Iris pigment epithelial cell (primary cell): ENCODE results near the gene HDAC4.

Source experiments
- DNase-seq: peaks from one replicate; pipeline ENCODE4 v3.0.0-alpha.2; 2011; ENCODE audit warnings: low read depth

HDAC4 gene

DNA sequence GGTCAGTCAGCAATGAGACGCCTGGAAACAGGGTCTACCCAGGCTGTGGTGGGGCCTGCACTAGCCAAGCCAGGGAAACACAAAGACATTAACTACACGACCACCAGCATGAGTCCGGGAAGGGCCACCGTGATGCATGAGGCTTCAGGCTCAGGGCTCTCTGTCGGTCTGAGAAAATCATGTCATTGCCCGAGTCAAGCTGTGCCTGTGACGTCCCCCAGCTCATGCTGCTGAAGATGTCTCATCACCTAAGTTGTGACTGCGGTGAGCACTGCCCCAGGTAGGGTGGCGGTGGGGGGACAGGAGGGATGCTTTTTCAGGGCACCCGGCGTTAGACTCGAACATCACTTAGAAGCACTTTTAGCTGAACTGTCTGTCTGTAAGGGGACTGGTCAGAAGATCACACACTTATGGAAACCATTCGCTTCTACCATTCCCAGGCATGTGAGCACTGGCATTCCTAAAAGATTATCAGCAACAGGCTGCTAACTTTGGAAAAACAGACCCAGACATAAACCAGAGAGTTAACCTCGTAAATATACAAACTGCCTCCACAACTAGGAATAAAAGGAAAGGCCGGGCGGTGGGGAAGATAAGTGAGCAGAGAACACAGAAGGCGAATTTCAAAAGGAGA lies 234.5 kb downstream of the HDAC4 start:
- DNase-seq, result no peak

DNA sequence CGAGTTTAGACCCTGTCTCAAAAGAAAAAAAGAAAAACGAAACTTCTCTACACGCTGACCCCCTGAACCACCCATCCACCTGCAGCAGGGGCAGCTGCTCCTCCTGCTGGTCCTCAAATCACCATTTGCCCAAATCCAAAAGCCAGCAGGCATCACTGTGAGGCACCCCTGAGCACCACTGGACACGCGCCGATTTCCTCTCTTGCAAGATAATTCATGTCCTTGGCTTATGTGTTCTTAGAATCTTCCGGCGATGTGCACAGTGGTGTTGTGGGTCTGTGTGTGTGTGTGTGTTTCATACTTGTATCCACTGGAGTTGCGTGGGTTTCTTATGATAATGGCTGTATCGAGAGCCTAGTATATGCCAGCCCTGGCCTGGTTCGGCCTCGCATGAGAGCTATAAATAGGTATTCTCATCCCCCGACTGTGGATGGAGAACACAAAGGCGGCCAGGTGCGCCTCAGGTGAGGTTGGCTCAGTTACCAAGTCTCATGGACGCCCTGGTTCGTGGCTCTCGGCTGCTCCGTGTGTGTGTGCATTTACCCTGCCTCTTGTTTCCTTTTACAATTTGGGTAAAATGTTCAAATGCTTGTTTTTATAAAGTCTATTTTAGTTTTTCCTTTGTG lies 235.5 kb downstream of the HDAC4 start:
- DNase-seq, result no peak

DNA sequence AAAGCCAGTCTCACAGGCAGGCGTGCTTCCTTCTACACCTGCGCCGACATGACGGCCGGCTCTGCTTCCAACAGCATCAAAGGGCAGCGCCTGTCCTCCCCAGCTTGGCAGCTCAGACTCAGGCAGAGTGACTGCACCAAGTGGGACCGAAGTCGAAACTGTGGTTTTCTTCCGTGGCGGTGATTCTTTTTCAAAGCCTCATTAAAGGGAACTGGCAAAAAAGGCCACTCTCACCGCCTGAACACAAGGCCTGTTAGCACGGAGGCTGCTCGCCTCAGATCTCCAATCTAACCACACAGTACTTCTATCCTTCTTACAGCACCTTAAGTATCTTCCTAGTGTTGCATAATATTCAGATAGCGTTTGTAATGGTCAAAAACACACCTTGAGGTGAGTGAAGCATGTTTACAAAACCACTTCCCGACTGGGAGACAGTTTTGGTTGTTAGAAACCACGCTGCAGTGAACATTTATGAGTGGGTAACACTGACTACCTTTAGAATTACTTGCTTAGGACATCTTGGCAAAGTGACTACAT lies 236.4 kb downstream of the HDAC4 start:
- DNase-seq, result no peak

DNA sequence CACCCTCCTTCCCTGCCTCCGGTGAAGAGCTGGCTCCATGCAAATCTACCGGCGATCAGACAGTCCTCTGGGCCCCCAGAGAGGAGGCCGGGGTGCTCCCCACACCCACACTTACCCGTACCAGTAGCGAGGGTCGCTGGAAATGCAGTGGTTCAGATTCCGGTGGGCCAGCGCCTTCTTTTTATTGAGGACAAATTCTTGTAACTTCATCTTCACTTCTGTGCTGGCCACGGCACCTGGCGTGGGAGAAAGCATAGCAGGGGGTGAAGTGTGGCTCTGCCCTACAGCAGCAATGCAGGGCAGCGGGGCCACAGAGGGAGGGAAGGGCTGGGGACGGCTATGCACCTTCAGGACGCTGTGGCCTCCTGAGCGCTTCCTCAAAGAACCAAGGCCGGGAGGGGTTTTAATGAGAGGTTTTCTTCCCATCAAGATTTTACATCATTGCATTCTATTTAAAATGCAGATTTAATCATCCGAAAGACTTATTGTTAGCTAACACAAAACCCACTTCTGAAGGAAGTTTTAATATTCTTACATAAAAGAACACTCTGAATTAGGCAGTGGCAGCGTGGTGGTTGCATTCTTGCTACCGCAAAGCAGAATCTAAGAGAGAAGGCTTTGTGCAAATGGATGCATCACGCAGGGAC lies 237.0 kb downstream of the HDAC4 start:
- DNase-seq, result no peak

DNA sequence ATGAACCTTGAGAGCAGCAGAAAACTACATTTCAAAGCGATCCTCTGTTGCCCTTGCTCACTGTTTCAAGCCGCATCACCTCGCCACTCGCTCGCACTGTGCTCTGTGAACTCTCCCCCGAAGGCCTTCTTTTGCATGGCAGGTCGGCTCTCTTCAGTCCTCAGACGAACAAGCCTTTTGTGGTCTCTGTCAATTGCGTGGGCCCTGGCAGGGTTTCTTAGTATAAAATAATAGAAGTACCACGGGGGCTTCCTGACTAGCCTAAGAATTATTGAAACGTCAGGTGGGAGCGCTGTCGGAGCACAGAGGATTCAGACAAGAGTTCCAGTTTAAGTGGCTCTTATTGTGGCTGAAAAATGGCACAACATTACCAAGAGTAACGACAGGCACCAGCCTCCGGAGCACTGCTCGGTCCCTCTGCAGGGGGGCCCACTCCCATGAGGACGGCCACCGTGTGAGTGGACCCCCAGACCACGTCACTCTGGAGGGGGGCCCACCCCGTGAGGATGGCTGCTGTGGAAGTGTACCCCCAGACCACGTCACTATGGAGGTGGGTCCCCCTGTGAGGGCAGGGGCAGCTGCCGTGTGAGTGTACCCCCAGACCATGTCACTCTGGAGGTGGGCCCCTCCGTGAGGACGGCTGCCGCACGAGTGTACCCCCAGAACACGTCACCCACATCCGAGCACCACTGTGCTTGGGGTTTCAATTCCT lies 237.7 kb downstream of the HDAC4 start:
- DNase-seq, result no peak

DNA sequence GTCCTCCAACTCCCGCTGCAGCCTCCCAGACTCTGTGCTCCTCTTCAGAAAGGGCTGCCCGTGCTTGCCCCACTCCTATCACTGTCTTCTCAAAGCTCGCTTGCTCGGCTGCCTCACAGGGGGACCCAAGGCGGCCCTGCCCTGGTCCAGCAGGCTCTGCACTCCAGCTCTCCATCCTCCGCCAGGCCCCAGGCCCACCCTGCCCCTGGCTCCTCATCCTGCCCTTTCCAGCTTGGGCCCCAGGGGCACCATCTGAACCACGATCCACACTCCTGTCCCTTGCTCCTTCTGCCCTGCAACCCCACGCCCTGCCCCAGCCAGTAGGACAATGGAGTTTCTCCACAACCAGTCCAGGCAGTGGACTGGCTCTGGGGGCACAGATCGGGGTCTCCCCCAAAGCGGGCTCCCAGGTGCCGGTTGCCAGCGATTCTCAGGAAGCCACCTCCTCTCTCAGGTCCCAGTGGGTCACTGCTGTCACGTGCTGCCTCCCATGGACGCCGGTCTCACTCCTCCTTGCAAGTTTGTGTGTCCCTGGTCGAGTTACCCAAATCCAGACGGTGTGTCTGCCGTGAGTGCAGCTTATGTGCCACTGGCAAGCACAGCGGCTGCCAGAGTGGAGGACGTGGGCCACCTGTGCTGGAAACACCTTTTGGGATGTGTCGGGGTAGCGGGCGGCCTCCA lies 238.5 kb downstream of the HDAC4 start:
- no peak for DNase-seq

DNA sequence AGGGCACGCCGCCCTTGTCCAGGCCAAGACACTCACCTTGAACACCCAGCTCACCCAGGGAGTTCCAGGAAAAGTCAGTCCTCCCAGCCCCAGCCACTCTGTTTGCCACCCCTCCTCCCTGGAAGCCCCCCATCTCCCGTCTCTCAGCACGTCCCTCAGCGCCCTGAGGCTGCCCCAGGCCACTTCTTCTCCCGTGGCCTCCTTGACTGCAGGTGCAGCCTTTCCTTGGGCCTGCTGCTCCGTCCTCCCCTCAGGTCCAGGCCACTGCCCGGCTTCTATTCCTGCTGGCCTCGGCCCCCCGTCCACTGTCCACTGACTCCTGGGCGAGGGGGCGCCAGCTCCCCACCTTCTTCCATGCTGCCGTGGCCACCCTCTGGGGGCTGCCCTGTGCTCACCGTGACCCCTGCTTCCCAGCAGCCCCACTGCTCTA lies 239.1 kb downstream of the HDAC4 start:
- no peak for DNase-seq

DNA sequence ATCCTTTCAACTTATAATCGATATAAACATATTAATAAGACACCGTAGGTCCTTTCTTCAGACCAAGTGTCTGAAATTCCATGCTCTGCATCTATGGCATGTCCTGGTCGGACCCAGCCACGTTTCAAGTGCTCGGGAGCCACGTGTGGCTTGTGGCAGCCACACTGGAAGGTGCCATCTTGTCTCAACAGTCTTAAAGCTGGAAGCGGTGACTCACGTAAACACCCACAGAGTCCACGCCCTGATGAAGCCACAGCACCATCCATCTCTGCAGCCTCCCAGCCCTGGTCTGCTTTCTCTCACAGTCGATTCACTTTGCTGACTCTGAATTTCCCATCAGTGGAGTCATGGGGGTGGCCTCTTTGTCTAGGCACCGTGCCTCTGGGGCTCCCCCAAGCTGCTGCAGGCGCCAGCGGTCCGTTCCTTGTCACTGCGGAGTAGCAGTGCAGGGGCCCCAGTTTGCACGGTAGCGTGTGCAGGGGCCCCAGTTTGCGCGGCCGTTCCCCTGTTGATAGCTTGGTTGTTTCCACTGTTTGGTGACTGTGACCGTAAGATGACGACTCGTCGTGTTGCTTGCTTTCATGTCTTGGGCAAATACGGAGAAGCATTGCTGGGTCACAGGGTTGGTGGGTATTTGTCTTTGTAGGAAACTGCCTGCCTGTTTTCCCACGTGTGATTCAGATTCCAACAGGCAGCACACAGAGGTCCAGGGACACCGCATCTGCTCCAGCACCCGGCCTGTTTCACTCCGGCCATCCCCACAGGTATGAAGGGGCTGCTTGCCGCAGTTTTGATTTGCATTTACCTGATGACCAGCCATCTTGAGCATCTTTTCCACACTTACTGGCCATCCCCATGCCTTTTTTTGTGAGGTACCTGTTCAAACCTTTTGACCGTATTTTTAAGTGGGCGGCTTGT lies 240.3 kb downstream of the HDAC4 start:
- no peak for DNase-seq

DNA sequence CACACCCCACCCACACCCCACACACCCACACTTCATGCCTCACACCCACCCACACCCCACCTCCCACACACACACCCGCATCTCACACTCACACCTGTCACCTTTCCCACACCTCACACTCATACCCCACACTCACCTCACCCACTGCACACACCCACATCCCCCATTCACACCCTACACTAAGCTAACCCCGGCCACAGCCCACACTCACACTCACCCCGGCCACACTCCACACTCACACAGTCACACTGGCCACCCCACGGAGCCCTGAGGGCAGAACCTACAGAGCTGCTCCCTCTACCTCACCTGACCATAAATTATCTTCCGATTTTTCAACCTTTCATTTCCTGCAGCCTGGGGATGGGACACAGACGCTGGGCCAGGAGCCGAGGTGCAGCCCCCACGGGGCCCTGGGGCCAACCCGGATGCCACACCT lies 241.3 kb downstream of the HDAC4 start:
- DNase-seq, result no peak

DNA sequence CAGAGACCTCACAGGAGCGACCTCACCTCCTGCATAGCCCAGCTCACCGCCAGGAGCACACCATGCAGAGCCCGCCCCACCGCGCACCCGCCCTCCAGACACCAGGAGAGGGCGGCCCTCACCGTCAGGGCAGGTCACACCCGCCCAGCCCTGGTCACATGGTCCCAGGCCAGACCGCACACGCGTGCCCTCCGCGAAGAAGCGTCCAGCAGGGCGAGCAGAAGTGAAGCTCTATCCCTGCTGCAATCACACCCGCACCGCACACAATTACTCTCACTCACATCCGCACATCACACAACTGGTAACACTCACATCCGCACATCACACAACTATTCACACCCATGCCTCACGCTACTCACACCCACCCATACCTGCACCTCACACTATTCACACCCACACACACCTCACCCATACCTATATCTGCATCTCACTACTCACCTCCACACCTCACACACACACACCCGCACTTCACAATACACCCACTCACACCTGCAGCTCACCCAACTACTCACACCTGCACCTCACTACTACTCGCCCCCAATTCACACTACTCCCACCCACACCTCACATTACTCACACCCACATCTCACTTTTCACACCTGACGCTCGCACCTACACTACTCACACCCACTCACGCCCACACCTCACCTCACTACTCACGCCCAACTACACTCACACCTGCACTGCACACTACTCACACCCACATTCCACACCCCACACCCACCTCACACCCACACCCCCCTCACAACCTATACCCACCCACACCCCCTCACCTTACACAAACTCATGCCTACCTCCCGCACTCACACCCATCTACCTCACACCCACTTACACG lies 242.0 kb downstream of the HDAC4 start:
- no peak for DNase-seq

DNA sequence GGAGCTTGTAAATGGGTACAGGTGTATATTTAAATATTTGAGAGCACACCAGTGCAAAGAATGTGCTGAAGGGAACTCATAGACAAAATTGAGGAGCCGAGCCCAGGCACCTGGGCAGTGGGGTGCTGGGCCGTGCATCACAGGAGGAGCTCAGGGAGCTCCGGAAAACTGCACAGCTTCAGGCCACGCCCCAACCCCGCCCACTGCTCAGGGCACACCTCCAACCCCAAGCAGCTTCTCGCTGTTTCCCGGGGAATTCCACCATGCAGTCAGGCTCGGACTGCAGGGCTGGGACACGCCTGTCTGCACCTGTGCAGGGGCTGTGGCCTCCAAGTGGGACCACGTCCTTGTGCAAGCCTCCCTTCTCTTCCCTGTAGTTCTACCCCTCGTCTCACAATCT lies 243.0 kb downstream of the HDAC4 start:
- peak; percentile 46 for DNase-seq

DNA sequence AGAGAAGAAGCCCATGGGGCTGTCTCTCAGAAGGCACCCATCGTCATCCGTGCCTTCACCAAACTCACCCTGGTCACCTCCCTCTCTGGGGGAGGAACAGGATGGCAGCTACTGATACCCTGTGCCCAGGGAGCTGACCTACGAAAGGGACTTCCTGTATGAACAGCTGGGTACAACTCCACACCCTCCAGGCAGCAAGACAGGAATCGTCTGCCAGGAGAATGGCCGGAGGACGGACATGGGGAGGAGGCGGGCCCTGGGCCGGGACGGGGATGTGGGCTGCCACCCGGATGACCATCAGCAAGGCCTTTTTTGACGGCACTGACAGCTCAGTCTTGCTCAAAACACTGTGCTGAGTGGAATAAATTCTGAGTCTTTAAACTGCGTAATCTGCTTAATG lies 243.6 kb downstream of the HDAC4 start:
- DNase-seq, result no peak

DNA sequence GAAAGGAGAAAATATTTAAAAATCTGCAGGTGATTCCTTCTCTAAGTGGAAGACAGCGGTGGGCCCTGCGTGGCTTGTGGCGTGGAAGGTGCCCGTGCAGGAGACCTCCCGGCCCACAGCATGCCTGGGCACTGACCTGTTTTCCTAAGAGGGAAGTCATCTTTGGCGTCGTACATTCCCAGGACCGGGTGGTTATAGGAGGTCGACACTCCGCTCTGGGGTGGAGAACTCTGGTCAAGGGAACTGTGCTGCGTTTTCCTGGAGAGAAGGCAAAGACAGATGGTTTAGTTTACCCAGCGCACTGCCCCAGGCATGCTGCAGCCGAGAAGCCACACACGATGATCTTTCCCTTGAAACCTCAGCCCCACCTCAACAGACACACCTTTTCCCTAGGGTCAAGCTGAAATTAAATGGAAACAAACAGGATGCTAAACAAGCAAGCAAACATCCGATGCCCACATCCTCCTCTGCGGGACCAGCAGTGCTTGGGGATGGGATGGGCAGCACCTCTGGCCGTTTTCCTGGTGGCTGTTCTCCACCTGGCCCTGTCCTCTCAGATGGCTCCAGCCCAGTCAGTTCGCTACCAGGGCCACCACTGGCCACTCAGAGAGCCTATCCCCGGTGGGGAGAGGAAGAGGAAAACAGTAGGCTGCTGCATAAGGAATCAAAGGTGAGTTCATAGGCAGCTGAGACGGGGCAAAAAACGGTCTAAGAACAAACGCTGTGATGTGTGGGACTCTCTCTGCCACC lies 244.1 kb downstream of the HDAC4 start:
- DNase-seq, result no peak

DNA sequence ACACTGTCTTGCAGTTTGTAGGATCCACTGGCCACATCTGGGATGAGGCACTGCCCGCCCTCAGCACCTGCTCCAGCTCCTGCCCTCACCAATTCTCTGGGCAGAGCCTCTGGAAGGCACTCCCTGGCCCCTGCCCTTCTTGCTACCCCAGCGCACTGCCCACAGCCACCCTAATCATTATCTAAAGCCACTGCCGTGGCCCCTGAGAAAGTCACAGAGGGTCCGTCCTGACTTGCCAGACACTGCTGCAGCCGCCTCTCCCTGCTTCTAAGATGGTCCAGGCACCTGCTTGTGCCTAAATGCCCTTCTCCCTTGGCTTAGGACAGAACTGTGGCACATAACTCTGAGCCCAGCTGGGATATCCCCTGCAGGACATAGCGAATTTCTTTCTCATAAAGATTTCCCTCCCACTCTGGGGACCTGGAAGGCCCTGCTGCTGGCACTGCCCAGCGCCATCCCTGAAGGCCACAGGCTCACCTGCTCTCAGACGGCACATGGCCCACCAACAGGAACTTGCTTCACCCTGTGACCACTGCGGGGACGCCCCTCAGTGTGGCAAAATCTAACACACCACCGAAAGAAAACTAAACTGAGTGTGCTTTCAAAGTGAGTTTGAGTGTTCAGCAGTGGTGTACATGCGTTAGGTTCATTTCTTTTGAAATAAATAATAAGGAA lies 244.9 kb downstream of the HDAC4 start:
- DNase-seq, result no peak

DNA sequence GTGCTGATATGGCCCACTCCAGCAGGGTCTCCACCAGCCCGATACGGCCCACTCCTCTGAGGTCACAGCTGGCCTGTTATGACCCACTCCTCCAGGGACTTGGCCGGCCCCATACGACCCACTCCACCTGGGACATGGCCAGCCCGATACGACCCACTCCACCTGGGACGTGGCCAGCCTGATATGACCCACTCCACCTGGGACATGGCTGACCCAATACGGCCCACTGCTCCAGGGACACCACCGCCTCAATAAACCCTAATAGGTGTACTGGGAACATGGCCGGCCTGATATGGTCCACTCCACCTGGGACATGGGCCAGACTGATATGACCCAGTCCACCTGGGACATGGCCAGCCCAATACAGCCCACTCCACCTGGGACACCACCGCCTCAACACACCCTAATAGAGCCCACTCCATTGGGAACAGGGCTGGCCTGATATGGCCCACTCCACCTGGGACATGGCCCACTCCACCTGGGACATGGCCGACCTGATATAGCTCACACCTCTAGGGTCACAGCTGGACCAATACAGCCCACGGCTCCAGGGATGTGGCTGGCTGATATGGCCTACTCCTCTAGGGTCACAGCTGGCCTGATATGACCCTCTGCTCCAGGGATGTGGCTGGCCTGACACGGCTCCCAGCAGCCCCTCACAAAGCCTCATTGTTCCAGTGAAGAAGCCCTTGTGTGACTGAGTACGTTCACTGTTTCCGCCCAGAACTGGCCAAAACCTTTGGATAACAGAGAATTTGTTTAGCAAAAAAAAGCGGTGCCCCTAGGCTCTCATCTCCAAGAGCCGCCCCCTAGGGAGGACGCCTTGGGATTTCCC lies 245.6 kb downstream of the HDAC4 start:
- no peak for DNase-seq

DNA sequence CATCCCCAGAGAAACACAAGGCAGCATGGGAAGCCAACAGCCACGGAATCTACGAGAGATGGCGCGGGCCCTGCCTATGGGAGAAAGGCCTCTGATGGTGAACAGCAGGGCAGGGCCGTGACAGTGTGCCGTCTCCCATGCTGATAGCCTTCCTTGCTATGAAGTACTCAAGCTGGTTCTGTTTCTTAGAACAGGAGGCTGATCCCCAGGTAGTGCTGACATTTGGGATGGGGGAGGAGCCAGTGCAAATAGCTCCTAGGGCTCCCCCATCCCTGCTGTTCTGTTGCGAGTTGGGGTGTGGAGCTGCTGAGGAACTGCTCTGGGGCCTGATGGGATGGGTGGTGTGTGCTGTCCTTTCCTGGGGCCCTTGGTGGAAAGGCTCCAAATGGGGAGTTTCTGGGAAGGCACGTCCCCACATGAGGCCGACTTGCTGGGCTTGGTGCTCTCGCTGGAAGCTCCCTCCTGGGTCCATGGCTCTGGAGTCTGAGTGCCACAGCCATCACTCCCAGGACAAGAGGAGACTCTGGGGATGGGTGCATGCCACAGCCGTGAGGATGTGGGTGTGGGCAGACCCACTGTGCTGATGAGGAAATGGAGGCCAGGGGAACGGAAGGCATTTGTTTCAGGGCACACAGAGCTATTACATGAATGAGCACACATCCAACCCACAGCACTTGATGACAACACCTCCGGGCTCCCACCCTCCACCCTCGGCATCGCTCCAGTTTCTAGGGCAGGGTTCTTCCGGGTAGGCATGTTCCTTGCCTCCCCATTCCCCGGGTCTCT lies 246.8 kb downstream of the HDAC4 start:
- DNase-seq, result no peak

DNA sequence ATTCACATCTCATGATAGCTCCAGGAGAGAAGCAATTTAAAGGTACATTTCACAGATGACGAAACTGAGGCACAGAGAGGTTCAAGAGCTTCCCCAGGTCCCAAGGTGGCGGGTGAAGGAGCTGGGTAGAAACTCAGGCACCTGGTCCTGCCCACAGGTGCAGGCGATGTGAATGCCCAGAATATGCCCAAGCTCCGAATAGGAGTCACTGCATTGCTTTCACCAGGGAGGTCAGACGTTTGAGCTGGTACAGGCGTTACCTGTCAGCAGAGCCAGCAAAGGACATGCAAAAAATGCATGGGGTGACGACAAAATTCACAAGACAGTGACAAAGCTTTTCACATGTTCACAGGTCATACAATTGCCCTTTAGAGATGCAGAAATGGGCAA lies 247.9 kb downstream of the HDAC4 start:
- no peak for DNase-seq
